Lung (tissue), 12 donors: Measurements from ENCODE around the gene SLCO2B1. TPM values are rescaled to one million over a fixed set of nuclear protein-coding genes. Genes with fewer than 3 reads are reported as not detected.

ENCODE experiments used
- ATAC-seq: fragments of 200-7000 bp; cut with Tn5 transposase; one replicate; pipeline ENCODE4 v1.9.1; 2020; ENCODE audit warnings: moderate number of reproducible peaks; ENCODE audit not compliant: insufficient read depth, low FRiP score
- DNase-seq, 3 donors: peaks; one replicate each; pipeline ENCODE4 v3.0.0-alpha.2; 2013 to 2017
- H3K27ac ChIP-seq, 2 donors: one replicate each; pipeline ENCODE4 v1.5.1; 2013; ENCODE audit warnings: mild to moderate bottlenecking in 2 of 2, moderate library complexity in 2 of 2, control low read depth in 1 of 2, inconsistent platforms in 1 of 2, low read depth in 1 of 2, low read length in 1 of 2
- H3K27me3 ChIP-seq, 3 donors: one replicate each; pipeline ENCODE4 v1.5.1; 2013; ENCODE audit warnings: low read length in 2 of 3; ENCODE audit not compliant: control insufficient read depth in 3 of 3, insufficient read depth in 3 of 3
- H3K36me3 ChIP-seq, 4 donors: one replicate each; pipeline ENCODE4 v1.5.1; 2013; ENCODE audit warnings: low read length in 4 of 4, mild to moderate bottlenecking in 1 of 4, moderate library complexity in 1 of 4; ENCODE audit not compliant: control insufficient read depth in 4 of 4, insufficient read depth in 4 of 4
- H3K4me1 ChIP-seq, 5 donors: one replicate each; pipeline ENCODE4 v1.5.1; 2013; ENCODE audit warnings: low read length in 5 of 5, mild to moderate bottlenecking in 2 of 5, moderate library complexity in 1 of 5; ENCODE audit not compliant: control insufficient read depth in 5 of 5, insufficient read depth in 5 of 5
- H3K4me3 ChIP-seq: one replicate; pipeline ENCODE4 v1.5.1; 2013; ENCODE audit warnings: mild to moderate bottlenecking, control low read depth, moderate library complexity
- H3K9ac ChIP-seq, 2 donors: one replicate each; pipeline ENCODE4 v1.5.1; 2013; ENCODE audit warnings: low read length in 2 of 2, control low read depth in 1 of 2; ENCODE audit not compliant: insufficient read depth in 1 of 2
- H3K9me3 ChIP-seq, 4 donors: one replicate each; pipeline ENCODE4 v1.5.1; 2013; ENCODE audit warnings: low read length in 3 of 4, mild to moderate bottlenecking in 1 of 4, moderate library complexity in 1 of 4; ENCODE audit not compliant: control insufficient read depth in 4 of 4, insufficient read depth in 3 of 4
- WGBS, 2 donors: extraction: QIAGEN DNeasy Blood & Tissue Kit; methylation state at CpG; one replicate each; pipeline ENCODE4 v1.1.7; 2013; 5-methylcytosine and 5-hydroxymethylcytosine counted together
- polyA plus RNA-seq, 2 donors: library from polyadenylated mRNA; stranded (reverse); fragments of 200-250 nt; gene quantifications; one replicate each; pipeline ENCODE4 v1.2.1, GENCODE V29; 2013
- total RNA-seq, 2 donors: library from RNA; depleted of rRNA in 1 of 2; stranded (reverse); fragments of >200 nt in 1 of 2; gene quantifications; one replicate each; pipeline ENCODE4 v1.2.1, GENCODE V29; 2014 to 2021
- TF ChIP-seq, protein P1 (sequence below): IDR thresholded peaks from 2 replicates; pipeline ENCODE4 v1.5.1; 2012; ENCODE audit warnings: mild to moderate bottlenecking; ENCODE audit errors: control extremely low read depth, extremely low read depth
- donor health status: control.
- donor health status: control.
- donor health status: Bipolar disorder and iron deficiency.
- donor health status: healthy.
- donor health status: DM: yes; HTN: yes; CAD: no.

SLCO2B1 gene
- total and polyA plus RNA-seq, 4 donors, result 22.2 to 244 (median 55.2) TPM

DNA sequence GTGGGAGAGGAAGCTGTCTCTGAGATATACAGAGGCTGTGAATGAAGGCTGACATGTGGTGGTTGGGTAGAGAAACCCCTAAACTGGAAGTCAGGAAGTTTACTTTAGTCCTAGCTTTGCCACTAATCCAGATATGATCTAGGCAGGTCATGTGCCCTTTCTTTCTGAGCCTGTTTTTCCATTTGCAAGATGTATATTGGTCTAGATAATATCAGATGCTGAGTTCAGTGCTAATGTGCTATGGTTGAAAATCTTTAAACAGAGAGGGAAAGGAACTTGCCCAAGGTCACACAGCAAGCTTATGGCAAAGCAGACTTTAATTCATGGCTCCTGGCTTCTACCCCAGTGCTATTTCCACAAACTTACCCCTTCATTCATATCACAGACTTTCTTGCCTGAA, 63.9 kb downstream of the SLCO2B1 start:
- H3K9ac ChIP-seq, result no peak overlapping the region
- DNase-seq (no peak), ATAC-seq (no peak)
- TF ChIP-seq, protein P1, sequence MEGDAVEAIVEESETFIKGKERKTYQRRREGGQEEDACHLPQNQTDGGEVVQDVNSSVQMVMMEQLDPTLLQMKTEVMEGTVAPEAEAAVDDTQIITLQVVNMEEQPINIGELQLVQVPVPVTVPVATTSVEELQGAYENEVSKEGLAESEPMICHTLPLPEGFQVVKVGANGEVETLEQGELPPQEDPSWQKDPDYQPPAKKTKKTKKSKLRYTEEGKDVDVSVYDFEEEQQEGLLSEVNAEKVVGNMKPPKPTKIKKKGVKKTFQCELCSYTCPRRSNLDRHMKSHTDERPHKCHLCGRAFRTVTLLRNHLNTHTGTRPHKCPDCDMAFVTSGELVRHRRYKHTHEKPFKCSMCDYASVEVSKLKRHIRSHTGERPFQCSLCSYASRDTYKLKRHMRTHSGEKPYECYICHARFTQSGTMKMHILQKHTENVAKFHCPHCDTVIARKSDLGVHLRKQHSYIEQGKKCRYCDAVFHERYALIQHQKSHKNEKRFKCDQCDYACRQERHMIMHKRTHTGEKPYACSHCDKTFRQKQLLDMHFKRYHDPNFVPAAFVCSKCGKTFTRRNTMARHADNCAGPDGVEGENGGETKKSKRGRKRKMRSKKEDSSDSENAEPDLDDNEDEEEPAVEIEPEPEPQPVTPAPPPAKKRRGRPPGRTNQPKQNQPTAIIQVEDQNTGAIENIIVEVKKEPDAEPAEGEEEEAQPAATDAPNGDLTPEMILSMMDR, result no peak
- H3K4me3 ChIP-seq, result no peak overlapping the region
- no peaks in the 10 kb centered on the region for H3K36me3 ChIP-seq
- no peaks in the 10 kb centered on the region for H3K9me3 ChIP-seq
- H3K27me3 ChIP-seq, result no peaks in the 10 kb centered on the region
- no peak overlapping the region for H3K27ac ChIP-seq
- H3K4me1 ChIP-seq, result no peaks in the 10 kb centered on the region

DNA sequence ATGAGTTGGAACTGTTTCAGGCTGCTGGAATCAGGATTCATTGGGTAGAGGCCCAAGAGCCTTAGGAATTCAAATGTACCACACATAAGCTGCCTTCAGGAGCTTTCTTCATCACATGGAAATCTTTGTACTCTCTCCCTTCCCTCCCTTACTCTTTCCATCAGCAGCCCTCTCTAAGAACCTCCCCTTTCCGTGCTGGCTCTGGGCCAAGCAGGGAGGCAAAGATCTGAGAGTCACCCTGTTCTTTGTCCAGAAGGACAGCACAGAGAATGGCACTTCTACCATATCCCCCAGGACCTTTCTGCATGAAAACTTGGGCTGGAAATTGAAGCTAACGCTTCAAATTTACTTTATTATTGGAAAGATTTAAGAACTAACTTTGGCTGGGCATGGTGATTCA, 69.0 kb downstream of the SLCO2B1 start:
- no peaks in the 10 kb centered on the region for H3K36me3 ChIP-seq
- H3K4me1 ChIP-seq, result no peaks in the 10 kb centered on the region
- H3K4me3 ChIP-seq, result no peak overlapping the region
- ATAC-seq (no peak), DNase-seq (no peak)
- H3K9me3 ChIP-seq, result no peaks in the 10 kb centered on the region
- H3K27ac ChIP-seq, result no peak overlapping the region
- TF ChIP-seq, protein P1, result no peak
- H3K27me3 ChIP-seq, result no peaks in the 10 kb centered on the region
- H3K9ac ChIP-seq, result no peak overlapping the region
- 55 to 65% methylated on average over 2 of the region's 2 CpGs for WGBS, 2 donors

DNA sequence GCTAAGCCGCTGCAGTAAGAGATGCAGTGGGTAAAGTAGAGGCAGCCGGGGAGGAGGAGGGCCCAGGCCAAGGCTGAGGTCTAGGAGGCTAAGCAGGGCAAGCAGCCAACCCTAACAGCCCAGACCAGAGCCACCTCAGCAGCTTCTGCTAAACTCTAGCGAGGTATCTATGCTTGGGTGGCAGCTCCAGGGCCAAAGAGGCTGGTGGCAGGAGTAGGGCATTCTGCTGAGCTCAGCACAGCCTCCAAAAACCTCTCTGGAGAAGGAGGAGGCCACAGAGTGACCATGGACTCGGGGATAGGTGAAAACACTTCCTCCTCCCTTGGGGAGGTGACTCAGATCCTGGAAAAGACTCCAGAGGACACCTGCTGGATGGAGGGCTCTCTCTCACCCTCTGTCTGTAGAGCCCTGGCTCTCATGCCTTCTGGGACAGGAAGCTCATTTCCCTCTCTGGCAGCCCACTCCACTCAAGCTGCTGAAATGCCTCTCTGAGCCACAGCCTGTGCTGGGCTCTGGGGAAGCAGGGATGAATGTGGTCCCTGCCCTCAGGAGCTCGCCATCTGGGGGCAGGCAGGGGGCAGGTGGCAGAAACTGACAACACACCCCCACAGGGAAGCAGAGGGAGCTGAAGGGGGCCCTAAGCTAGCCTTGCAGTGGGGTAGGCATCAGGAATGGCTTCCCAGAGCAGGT, 73.2 kb downstream of the SLCO2B1 start:
- ATAC-seq (no peak), DNase-seq (no peak)
- 49 to 59% methylated on average over 5 of the region's 5 CpGs for WGBS, 2 donors

More for the DNA sequence above, 73.2 kb downstream of the SLCO2B1 start:
- Histone ChIP-seq H3K9ac (no peak overlapping the region), H3K4me1 (no peaks in the 10 kb centered on the region), H3K36me3 (no peaks in the 10 kb centered on the region), H3K27ac (no peak overlapping the region), H3K4me3 (no peak overlapping the region), H3K9me3 (no peaks in the 10 kb centered on the region), H3K27me3 (no peaks in the 10 kb centered on the region)
- TF ChIP-seq, protein P1, result no peak
